HG02763 (cell line): ENCODE data around the gene COX6A1.

Experiments
- ATAC-seq: cut with Tn5 transposase; IDR thresholded peaks from one replicate; pipeline ENCODE4 v1.9.1; 2021; ENCODE audit warnings: mild to moderate bottlenecking, moderate library complexity; ENCODE audit not compliant: unreplicated experiment

COX6A1 gene

GRCh38 chr12:120490325-120490724 lies 52.4 kb downstream of the COX6A1 start:
- ATAC-seq: no peak
